Lower lobe of right lung (tissue), 2 donors: ENCODE results near the gene SPOCD1. TPM values are rescaled to one million over a fixed set of nuclear protein-coding genes. Genes with fewer than 3 reads are reported as not detected.

Experiments
- ATAC-seq, 2 donors: fragments of 200-7000 bp; cut with Tn5 transposase; one replicate each; pipeline ENCODE4 v1.9.1; 2020 to 2022; ENCODE audit warnings: mild to moderate bottlenecking in 2 of 2, moderate library complexity in 2 of 2
- DNase-seq: peaks from one replicate; pipeline ENCODE4 v3.0.0-alpha.2; 2020
- H3K27ac ChIP-seq: fragments of 200-600 bp; one replicate; pipeline ENCODE4 v1.8.0; 2022
- H3K27me3 ChIP-seq: fragments of 200-600 bp; one replicate; pipeline ENCODE4 v1.8.0; 2022; ENCODE audit warnings: low read depth
- H3K36me3 ChIP-seq: fragments of 200-600 bp; one replicate; pipeline ENCODE4 v1.8.0; 2022; ENCODE audit warnings: mild to moderate bottlenecking
- H3K4me1 ChIP-seq: fragments of 200-600 bp; one replicate; pipeline ENCODE4 v1.8.0; 2022
- H3K4me3 ChIP-seq: fragments of 200-600 bp; one replicate; pipeline ENCODE4 v1.8.0; 2022; ENCODE audit warnings: mild to moderate bottlenecking
- H3K9me3 ChIP-seq: fragments of 200-600 bp; one replicate; pipeline ENCODE4 v1.8.0; 2022
- intact Hi-C: fragments of 100-400 bp; cut with DNase I; formaldehyde crosslinking; loops from one replicate; pipeline ENCODE4 v1.11.0; 2022
- total RNA-seq: library from RNA; stranded (reverse); fragmentation: NEBNext Ultra II Directional; extraction: Animal tissue kit (Norgen Biotek cat#: 25700); gene quantifications from one replicate; pipeline ENCODE4 v1.2.1, GENCODE V29; 2021
- TF ChIP-seq, protein P1 (sequence below): fragments of 200-600 bp; IDR thresholded peaks from one replicate; pipeline ENCODE4 v1.8.0; 2022; ENCODE audit warnings: antibody characterized with exemption, mild to moderate bottlenecking
- donor health status: DM: no; HTN: yes; CAD: no; lungs with severe emphysema.

Gene SPOCD1
- total RNA-seq, 1 donor from 2014 or later, result 21.6 TPM

GRCh38 chr1:31799895-31800673, 15.7 kb downstream of the SPOCD1 start:
- Histone ChIP-seq H3K4me3 (no peak overlapping the region), H3K9me3 (no peaks in the 10 kb centered on the region), H3K27ac (no peak overlapping the region), H3K4me1 (no peaks in the 10 kb centered on the region), H3K27me3 (peaks cover 4% of the 10 kb centered on the region), H3K36me3 (no peaks in the 10 kb centered on the region)
- DNase-seq, result peak; percentile 54
- intact Hi-C loops, result no loop called here
- ATAC-seq, result peak; percentile 25 to 26
- TF ChIP-seq, protein P1, sequence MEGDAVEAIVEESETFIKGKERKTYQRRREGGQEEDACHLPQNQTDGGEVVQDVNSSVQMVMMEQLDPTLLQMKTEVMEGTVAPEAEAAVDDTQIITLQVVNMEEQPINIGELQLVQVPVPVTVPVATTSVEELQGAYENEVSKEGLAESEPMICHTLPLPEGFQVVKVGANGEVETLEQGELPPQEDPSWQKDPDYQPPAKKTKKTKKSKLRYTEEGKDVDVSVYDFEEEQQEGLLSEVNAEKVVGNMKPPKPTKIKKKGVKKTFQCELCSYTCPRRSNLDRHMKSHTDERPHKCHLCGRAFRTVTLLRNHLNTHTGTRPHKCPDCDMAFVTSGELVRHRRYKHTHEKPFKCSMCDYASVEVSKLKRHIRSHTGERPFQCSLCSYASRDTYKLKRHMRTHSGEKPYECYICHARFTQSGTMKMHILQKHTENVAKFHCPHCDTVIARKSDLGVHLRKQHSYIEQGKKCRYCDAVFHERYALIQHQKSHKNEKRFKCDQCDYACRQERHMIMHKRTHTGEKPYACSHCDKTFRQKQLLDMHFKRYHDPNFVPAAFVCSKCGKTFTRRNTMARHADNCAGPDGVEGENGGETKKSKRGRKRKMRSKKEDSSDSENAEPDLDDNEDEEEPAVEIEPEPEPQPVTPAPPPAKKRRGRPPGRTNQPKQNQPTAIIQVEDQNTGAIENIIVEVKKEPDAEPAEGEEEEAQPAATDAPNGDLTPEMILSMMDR, result no peak

- no peaks in the 10 kb centered on the region for H3K4me1 ChIP-seq
- TF ChIP-seq, protein P1, result no peak
- intact Hi-C loops, result no loop called here
- ATAC-seq (peak; percentile 6 to 20), DNase-seq (no peak)
- no peak overlapping the region for H3K27ac ChIP-seq
- no peak overlapping the region for H3K4me3 ChIP-seq
- H3K36me3 ChIP-seq, result no peaks in the 10 kb centered on the region
- no peaks in the 10 kb centered on the region for H3K9me3 ChIP-seq
- peaks cover 4% of the 10 kb centered on the region for H3K27me3 ChIP-seq
Measured at GRCh38 chr1:31799196-31799894, 16.5 kb downstream of the SPOCD1 start.

- Histone ChIP-seq H3K36me3 (no peaks in the 10 kb centered on the region), H3K9me3 (no peaks in the 10 kb centered on the region), H3K27me3 (peaks cover 4% of the 10 kb centered on the region), H3K27ac (no peak overlapping the region), H3K4me3 (peak overlapping the region; percentile 9), H3K4me1 (no peaks in the 10 kb centered on the region)
- peak; percentile 64 to 67 for ATAC-seq
- peak; percentile 69 for DNase-seq
- TF ChIP-seq, protein P1, result no peak
- intact Hi-C loops, result no loop called here
Measured at GRCh38 chr1:31798433-31799195, 17.2 kb downstream of the SPOCD1 start.

GRCh38 chr1:31798086-31798432, 17.8 kb downstream of the SPOCD1 start:
- DNase-seq (no peak), ATAC-seq (no peak)
- H3K27me3 ChIP-seq, result peaks cover 4% of the 10 kb centered on the region
- H3K9me3 ChIP-seq, result no peaks in the 10 kb centered on the region
- peak overlapping the region; percentile 9 for H3K4me3 ChIP-seq
- intact Hi-C loops, result no loop called here
- H3K36me3 ChIP-seq, result no peaks in the 10 kb centered on the region
- H3K27ac ChIP-seq, result no peak overlapping the region
- H3K4me1 ChIP-seq, result no peaks in the 10 kb centered on the region
- TF ChIP-seq, protein P1, result no peak

DNA sequence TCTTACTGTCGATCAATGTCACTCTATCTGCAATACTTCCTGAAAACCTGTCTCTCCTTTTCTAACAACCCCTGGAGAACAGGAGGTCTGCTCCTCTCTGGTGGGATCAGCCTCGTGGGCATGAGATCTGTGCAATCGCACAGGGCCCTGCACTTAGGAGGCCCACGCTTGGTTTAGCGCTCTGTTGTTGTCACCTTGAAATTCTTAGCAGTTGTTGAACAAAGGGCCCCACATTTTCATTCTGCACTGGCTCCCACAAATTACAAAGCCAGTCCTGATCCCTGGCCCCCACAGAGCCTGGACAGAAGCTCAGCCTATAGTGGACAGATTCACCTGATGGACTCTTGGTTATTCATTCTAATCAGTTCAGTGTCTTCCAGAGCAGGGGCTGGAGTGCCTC, 18.6 kb downstream of the SPOCD1 start:
- intact Hi-C loops, result no loop called here

More for the DNA sequence above, 18.6 kb downstream of the SPOCD1 start:
- DNase-seq (peak; percentile 16), ATAC-seq (no peak)
- Histone ChIP-seq H3K9me3 (no peaks in the 10 kb centered on the region), H3K36me3 (no peaks in the 10 kb centered on the region), H3K4me1 (no peaks in the 10 kb centered on the region), H3K27me3 (peaks cover 4% of the 10 kb centered on the region), H3K27ac (no peak overlapping the region), H3K4me3 (no peak overlapping the region)
- TF ChIP-seq, protein P1, result no peak
